ENCODE measurements around the gene MSI2. TPM values are rescaled to one million over a fixed set of nuclear protein-coding genes. Genes with fewer than 3 reads are reported as not detected.

The MSI2 gene
- total and polyA plus RNA-seq, 9 of the 15 experiments (the other 6 are each of a cell fraction or from before 2014, with no cell fraction given) = 4.6 to 61.8 (median 42.4) TPM

- no peak for TF ChIP-seq HNRNPL (IDR thresholded peaks at IDR 0.05; ENCODE audit: low read depth, low read length)
- TF ChIP-seq HCFC1 (IDR thresholded peaks at IDR 0.05; ENCODE audit: low read depth, low read length) = no peak
- TF ChIP-seq, protein P1, sequence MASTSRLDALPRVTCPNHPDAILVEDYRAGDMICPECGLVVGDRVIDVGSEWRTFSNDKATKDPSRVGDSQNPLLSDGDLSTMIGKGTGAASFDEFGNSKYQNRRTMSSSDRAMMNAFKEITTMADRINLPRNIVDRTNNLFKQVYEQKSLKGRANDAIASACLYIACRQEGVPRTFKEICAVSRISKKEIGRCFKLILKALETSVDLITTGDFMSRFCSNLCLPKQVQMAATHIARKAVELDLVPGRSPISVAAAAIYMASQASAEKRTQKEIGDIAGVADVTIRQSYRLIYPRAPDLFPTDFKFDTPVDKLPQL (IDR thresholded peaks at IDR 0.05; ENCODE audit: extremely low read depth, insufficient read length) = no peak
- no peak for TF ChIP-seq RB1 (IDR thresholded peaks at IDR 0.05; ENCODE audit: low read depth)
- no peak for TF ChIP-seq RUNX1 (IDR thresholded peaks at IDR 0.05; ENCODE audit: low read depth)
Measured at GRCh38 chr17:57489321-57489720, 233.0 kb downstream of the MSI2 start (continued).

- no peak overlapping the region for H3K27ac ChIP-seq (ENCODE audit: extremely low read depth, low read depth, low read length)
- 56% methylated on average over 4 of the region's 4 CpGs for WGBS (ENCODE audit: insufficient coverage, low coverage, missing lambda C conversion rate)
- no peaks in the 10 kb centered on the region for H3K9me3 ChIP-seq (replicated peaks; ENCODE audit: control insufficient read depth, insufficient read depth, low read depth, low read length)
- peaks cover 13% of the 10 kb centered on the region; the same call in 1 of the 2 replicates for H4K20me1 ChIP-seq (replicated peaks; ENCODE audit: control insufficient read depth, insufficient read depth, low read length)
- ChIA-PET CTCF (ENCODE audit: low intra/inter-chr PET ratio) (no interaction called here), POLR2A (interaction anchor here (0.6 to 1.0 kb wide), 3 partner anchors 12 to 299 kb away, joined by 3 to 4 read pairs (median 4); no protein-coding TSS in a partner anchor)
- no peak overlapping the region for H3K4me3 ChIP-seq
- no peak overlapping the region for H3K4me2 ChIP-seq (ENCODE audit: insufficient read depth, low read length)
- BruUV-seq (replicated peaks) = no TSS peak
- in situ Hi-C loops (cut with MboI) (no loop called here), intact Hi-C loops (cut with micrococcal nuclease) (no loop called here)
- no peak for DNase-seq (ENCODE audit: extremely low read depth in 1 of 4, low spot score in 3 of 4)
- no peaks in the 10 kb centered on the region; the same call in 2 of the 3 replicates for H3K36me3 ChIP-seq (ENCODE audit: control insufficient read depth, insufficient read depth, low read length)
- H3K79me2 ChIP-seq (ENCODE audit: control insufficient read depth, insufficient read depth, low read length) = no peaks in the 10 kb centered on the region
- H3K4me1 ChIP-seq (replicated peaks in 1 of 2; ENCODE audit: control insufficient read depth in 2 of 2, insufficient read depth in 2 of 2, low read length in 2 of 2) = peaks cover 0 to 3% of the 10 kb centered on the region in 2 experiments; a peak in 1 of 5 replicates
- no peak overlapping the region for H3K9ac ChIP-seq (ENCODE audit: insufficient read depth in 1 of 2, low read depth in 2 of 2, low read length in 2 of 2)
- no peak for ATAC-seq
- no peaks in the 10 kb centered on the region for H3K9me1 ChIP-seq (ENCODE audit: control insufficient read depth, insufficient read depth, low read length)
- H3K27me3 ChIP-seq (ENCODE audit: control insufficient read depth in 2 of 2, insufficient read depth in 2 of 2, low read length in 2 of 2) = no peaks in the 10 kb centered on the region
- peak; percentile 51 for FAIRE-seq
- no peak overlapping the region for H2AFZ ChIP-seq (ENCODE audit: low read depth, low read length)
- no peak for TF ChIP-seq HDGF (IDR thresholded peaks at IDR 0.05)
- no peak for TF ChIP-seq ZNF75A (CRISPR knock-in tag; IDR thresholded peaks at IDR 0.05)
- no peak for TF ChIP-seq BRF2 (IDR thresholded peaks at IDR 0.05; ENCODE audit: borderline replicate concordance, insufficient read depth, insufficient read length)
- TF ChIP-seq SMAD4 (CRISPR knock-in tag; conservative IDR thresholded peaks at IDR 0.05) = no peak
- no peak for TF ChIP-seq ZNF668 (CRISPR knock-in tag; IDR thresholded peaks at IDR 0.05)
- TF ChIP-seq, protein P2, sequence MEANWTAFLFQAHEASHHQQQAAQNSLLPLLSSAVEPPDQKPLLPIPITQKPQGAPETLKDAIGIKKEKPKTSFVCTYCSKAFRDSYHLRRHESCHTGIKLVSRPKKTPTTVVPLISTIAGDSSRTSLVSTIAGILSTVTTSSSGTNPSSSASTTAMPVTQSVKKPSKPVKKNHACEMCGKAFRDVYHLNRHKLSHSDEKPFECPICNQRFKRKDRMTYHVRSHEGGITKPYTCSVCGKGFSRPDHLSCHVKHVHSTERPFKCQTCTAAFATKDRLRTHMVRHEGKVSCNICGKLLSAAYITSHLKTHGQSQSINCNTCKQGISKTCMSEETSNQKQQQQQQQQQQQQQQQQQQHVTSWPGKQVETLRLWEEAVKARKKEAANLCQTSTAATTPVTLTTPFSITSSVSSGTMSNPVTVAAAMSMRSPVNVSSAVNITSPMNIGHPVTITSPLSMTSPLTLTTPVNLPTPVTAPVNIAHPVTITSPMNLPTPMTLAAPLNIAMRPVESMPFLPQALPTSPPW (CRISPR knock-in tag; IDR thresholded peaks at IDR 0.05) = no peak
- TF ChIP-seq, protein P3, sequence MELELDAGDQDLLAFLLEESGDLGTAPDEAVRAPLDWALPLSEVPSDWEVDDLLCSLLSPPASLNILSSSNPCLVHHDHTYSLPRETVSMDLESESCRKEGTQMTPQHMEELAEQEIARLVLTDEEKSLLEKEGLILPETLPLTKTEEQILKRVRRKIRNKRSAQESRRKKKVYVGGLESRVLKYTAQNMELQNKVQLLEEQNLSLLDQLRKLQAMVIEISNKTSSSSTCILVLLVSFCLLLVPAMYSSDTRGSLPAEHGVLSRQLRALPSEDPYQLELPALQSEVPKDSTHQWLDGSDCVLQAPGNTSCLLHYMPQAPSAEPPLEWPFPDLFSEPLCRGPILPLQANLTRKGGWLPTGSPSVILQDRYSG (tag; conservative IDR thresholded peaks at IDR 0.05; ENCODE audit: low read depth) = no peak
- TF ChIP-seq ESRRA (IDR thresholded peaks at IDR 0.05; ENCODE audit: borderline replicate concordance, low read depth) = no peak
- TF ChIP-seq U2AF1 (optimal IDR thresholded peaks at IDR 0.05; ENCODE audit: low read depth, low read length) = no peak
- no peak for TF ChIP-seq ZFP30 (CRISPR knock-in tag; IDR thresholded peaks at IDR 0.05; ENCODE audit: borderline replicate concordance)
Measured at GRCh38 chr17:57490111-57490845, 234.0 kb downstream of the MSI2 start.

Measured in K562 (cell line).